Endothelial cell of umbilical vein (primary cell): ENCODE data around the gene SDHAF2. TPM values are rescaled to one million over a fixed set of nuclear protein-coding genes. Genes with fewer than 3 reads are reported as not detected.

Source experiments
- BruUV-seq: library from RNA; stranded (reverse); fragments of 400-500 nt; replicated peaks from 2 replicates; lab custom pipeline; 2021; lab: Mats Ljungman, UMichigan
- CTCF ChIA-PET: fragments of 300-600, 350-600 bp; sonication (Branson Sonifier 250); formaldehyde crosslinking; loops from one replicate; lab custom pipeline; 2021; ENCODE audit warnings: antibody characterized with exemption, inconsistent platforms; lab: Charles Lee
- POLR2A ChIA-PET: fragments of 300-600, 350-600 bp; sonication (Branson Sonifier 250); formaldehyde crosslinking; loops from one replicate; lab custom pipeline; 2021; ENCODE audit warnings: antibody characterized with exemption, inconsistent platforms; lab: Charles Lee
- DNase-seq: peaks from one replicate; pipeline ENCODE4 v3.0.0-alpha.2; 2011; ENCODE audit warnings: low read depth, low spot score
- FAIRE-seq: peaks from 2 replicates; lab custom pipeline; 2011; peaks lifted over from hg19 to GRCh38; lab: Jason Lieb, UNC
- H2AFZ ChIP-seq: 2 replicates; pipeline ENCODE4 v1.6.0; 2012; ENCODE audit warnings: low read depth, low read length, control low read depth, inconsistent platforms
- H3K27ac ChIP-seq: 2 replicates; pipeline ENCODE4 v1.5.1; 2011; ENCODE audit warnings: low read depth, mild to moderate bottlenecking, control low read depth, low read length, moderate library complexity; ENCODE audit not compliant: insufficient read depth
- H3K27me3 ChIP-seq, 2 experiments: 2 replicates each; pipeline versions ENCODE4 v1.6.0 to v1.6.1; 2011; ENCODE audit warnings: low read length in 2 of 2, mixed read lengths in 1 of 2; ENCODE audit not compliant: control insufficient read depth in 2 of 2, insufficient read depth in 2 of 2
- H3K36me3 ChIP-seq, 2 experiments: 2 replicates in 1 of 2; 3 replicates in 1 of 2; pipeline ENCODE4 v1.5.1; 2011; ENCODE audit warnings: low read length in 2 of 2, mild to moderate bottlenecking in 1 of 2, moderate library complexity in 1 of 2; ENCODE audit not compliant: control insufficient read depth in 2 of 2, insufficient read depth in 2 of 2; ENCODE audit errors: extremely low read depth in 1 of 2
- H3K4me1 ChIP-seq: 3 replicates; pipeline ENCODE4 v1.5.1; 2011; ENCODE audit warnings: mild to moderate bottlenecking, low read length; ENCODE audit not compliant: control insufficient read depth, insufficient read depth; ENCODE audit errors: extremely low read depth
- H3K4me2 ChIP-seq: 2 replicates; pipeline ENCODE4 v1.6.1; 2011; ENCODE audit warnings: low read length, control low read depth, mixed read lengths; ENCODE audit not compliant: insufficient read depth
- H3K4me3 ChIP-seq, 3 experiments: fragments of 200-600 bp in 1 of 3; sonication (generic), shearing (Covaris generic) in 1 of 3; replicated peaks in 1 of 3; 2 replicates each; pipeline ENCODE4 v1.5.1; 2011 to 2016; ENCODE audit warnings: control low read depth in 3 of 3, low read length in 3 of 3, mild to moderate bottlenecking in 2 of 3, inconsistent platforms in 1 of 3, low read depth in 1 of 3, moderate library complexity in 1 of 3; ENCODE audit not compliant: insufficient read depth in 1 of 3
- H3K79me2 ChIP-seq: 2 replicates; pipeline ENCODE4 v1.6.0; 2012; ENCODE audit warnings: low read length, inconsistent platforms; ENCODE audit not compliant: control insufficient read depth, insufficient read depth
- H3K9ac ChIP-seq: replicated peaks from 2 replicates; pipeline ENCODE3; 2011; ENCODE audit warnings: low read length, control low read depth; ENCODE audit not compliant: insufficient read depth; ENCODE audit errors: extremely low read depth
- H3K9me1 ChIP-seq: replicated peaks from 3 replicates; pipeline ENCODE4 v1.6.0; 2011; ENCODE audit warnings: mild to moderate bottlenecking, low read length; ENCODE audit not compliant: control insufficient read depth, insufficient read depth; ENCODE audit errors: extremely low read depth
- H3K9me3 ChIP-seq: replicated peaks from 2 replicates; pipeline ENCODE4 v1.5.1; 2012; ENCODE audit warnings: low read length, inconsistent platforms; ENCODE audit not compliant: control insufficient read depth, insufficient read depth
- H4K20me1 ChIP-seq: replicated peaks from 2 replicates; pipeline ENCODE3; 2011; ENCODE audit warnings: mild to moderate bottlenecking, low read length; ENCODE audit not compliant: control insufficient read depth, insufficient read depth; ENCODE audit errors: extremely low read depth
- EZH2 ChIP-seq: IDR thresholded peaks from 2 replicates; pipeline ENCODE4 v1.6.1; 2012; ENCODE audit warnings: borderline replicate concordance, low read depth, mild to moderate bottlenecking, moderate library complexity, low read length, inconsistent platforms; ENCODE audit not compliant: severe bottlenecking
- FOS ChIP-seq: IDR thresholded peaks from 2 replicates; pipeline ENCODE4 v1.6.1; 2011; ENCODE audit warnings: mild to moderate bottlenecking, low read length, moderate library complexity, borderline replicate concordance; ENCODE audit not compliant: insufficient read depth
- GATA2 ChIP-seq: IDR thresholded peaks from 2 replicates; pipeline ENCODE4 v1.7.0; 2011; ENCODE audit warnings: low read depth, mild to moderate bottlenecking, moderate library complexity, mixed read lengths, low read length; ENCODE audit not compliant: insufficient read length, insufficient read depth
- JUN ChIP-seq: IDR thresholded peaks from 2 replicates; pipeline ENCODE4 v1.6.1; 2011; ENCODE audit warnings: borderline replicate concordance, low read depth; ENCODE audit not compliant: insufficient read length, insufficient read depth
- MAX ChIP-seq: IDR thresholded peaks from 2 replicates; pipeline ENCODE4 v1.6.1; 2011; ENCODE audit not compliant: insufficient read depth, insufficient read length
- MYC ChIP-seq: IDR thresholded peaks from one replicate; pipeline ENCODE4 v1.6.1; 2011; ENCODE audit warnings: mild to moderate bottlenecking, low read depth, low read length
- POLR2A ChIP-seq: IDR thresholded peaks from 2 replicates; pipeline ENCODE4 v1.6.1; 2012; ENCODE audit warnings: low read depth, mild to moderate bottlenecking, control low read depth, low read length
- POLR2AphosphoS5 ChIP-seq: IDR thresholded peaks from 2 replicates; pipeline ENCODE4 v1.6.1; 2012; ENCODE audit warnings: low read depth, mild to moderate bottlenecking, control low read depth, low read length, moderate library complexity; ENCODE audit not compliant: insufficient read depth
- dilution Hi-C: fragments of 300-500 bp; cut with MboI; formaldehyde crosslinking; loops from one replicate; pipeline ENCODE4 v1.15.0; 2019; ENCODE audit warnings: low sequenced_read_pairs; ENCODE audit not compliant: extremely low pct_ligation_motif_present
- intact Hi-C: fragments of 100-400 bp; cut with micrococcal nuclease; formaldehyde crosslinking; loops from one replicate; pipeline ENCODE4 v1.10.0; 2022
- polyA plus RNA-seq, 4 experiments: library from polyadenylated mRNA; depleted of rRNA in 3 of 4; stranded (reverse) in 3 of 4; unstranded in 1 of 4; fragments of >200 nt; gene quantifications; 2 replicates each; pipeline versions ENCODE4 v1.2.1 to v1.2.3, GENCODE V29; 2011 to 2012; ENCODE audit warnings: missing spikeins in 1 of 4
- total RNA-seq: library from RNA; stranded (reverse); gene quantifications from 2 replicates; pipeline ENCODE4 v1.2.3, GENCODE V29; 2021
- TF ChIP-seq, protein P1 (sequence below), 2 donors: IDR thresholded peaks; 1 replicate in 1 of 2; 2 replicates in 1 of 2; pipeline ENCODE4 v1.5.1; 2011; ENCODE audit warnings: low read length in 2 of 2, mild to moderate bottlenecking in 2 of 2, moderate library complexity in 2 of 2, control low read depth in 1 of 2, inconsistent platforms in 1 of 2, low read depth in 1 of 2; ENCODE audit not compliant: insufficient read depth in 1 of 2; ENCODE audit errors: extremely low read depth in 1 of 2

SDHAF2 gene
- total and polyA plus RNA-seq, 2 donors (not counting 3 experiments of a cell fraction or from before 2014, with no cell fraction given), result 44.5 to 128 TPM

DNA sequence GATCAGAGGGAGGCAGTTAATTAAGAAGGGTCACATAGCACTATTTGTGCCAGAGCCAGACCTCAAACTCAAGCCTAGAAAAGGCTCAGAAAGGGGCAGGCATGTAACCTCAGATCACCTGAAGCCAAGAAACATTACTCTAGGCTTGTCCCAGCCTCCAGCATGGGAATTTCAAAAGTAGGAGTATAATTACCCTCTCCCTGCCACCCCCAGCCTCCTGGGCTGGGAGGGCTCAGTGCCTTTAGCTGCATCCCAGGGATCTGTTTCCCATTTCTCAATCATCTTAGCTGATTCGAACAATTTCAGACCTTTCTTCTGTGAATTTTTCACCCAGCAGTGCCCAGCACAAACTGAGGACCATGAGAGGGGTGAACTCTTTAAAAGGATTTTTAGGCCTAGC is 45.5 kb downstream of the SDHAF2 start:
- H3K9me3 ChIP-seq, result no peaks in the 10 kb centered on the region
- H3K27me3 ChIP-seq, result no peaks in the 10 kb centered on the region
- no peak for TF ChIP-seq JUN
- no peak for TF ChIP-seq POLR2AphosphoS5
- TF ChIP-seq, protein P1, sequence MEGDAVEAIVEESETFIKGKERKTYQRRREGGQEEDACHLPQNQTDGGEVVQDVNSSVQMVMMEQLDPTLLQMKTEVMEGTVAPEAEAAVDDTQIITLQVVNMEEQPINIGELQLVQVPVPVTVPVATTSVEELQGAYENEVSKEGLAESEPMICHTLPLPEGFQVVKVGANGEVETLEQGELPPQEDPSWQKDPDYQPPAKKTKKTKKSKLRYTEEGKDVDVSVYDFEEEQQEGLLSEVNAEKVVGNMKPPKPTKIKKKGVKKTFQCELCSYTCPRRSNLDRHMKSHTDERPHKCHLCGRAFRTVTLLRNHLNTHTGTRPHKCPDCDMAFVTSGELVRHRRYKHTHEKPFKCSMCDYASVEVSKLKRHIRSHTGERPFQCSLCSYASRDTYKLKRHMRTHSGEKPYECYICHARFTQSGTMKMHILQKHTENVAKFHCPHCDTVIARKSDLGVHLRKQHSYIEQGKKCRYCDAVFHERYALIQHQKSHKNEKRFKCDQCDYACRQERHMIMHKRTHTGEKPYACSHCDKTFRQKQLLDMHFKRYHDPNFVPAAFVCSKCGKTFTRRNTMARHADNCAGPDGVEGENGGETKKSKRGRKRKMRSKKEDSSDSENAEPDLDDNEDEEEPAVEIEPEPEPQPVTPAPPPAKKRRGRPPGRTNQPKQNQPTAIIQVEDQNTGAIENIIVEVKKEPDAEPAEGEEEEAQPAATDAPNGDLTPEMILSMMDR (IDR thresholded peaks at IDR 0.05; ENCODE audit: extremely low read depth in 1 of 2, insufficient read depth in 1 of 2, low read depth in 1 of 2, low read length in 2 of 2), result no peak
- no peak for TF ChIP-seq FOS
- no peak for TF ChIP-seq GATA2
- TF ChIP-seq MAX, result no peak
- no peak for TF ChIP-seq MYC
- no peak for TF ChIP-seq EZH2
- no peak for TF ChIP-seq POLR2A
- no peak overlapping the region for H3K4me3 ChIP-seq
- ChIA-PET POLR2A (no interaction called here), CTCF (interaction anchor here (0.6 to 11.5 kb wide), 6 partner anchors 11 to 885 kb away, joined by 3 to 221 read pairs (median 10); no protein-coding TSS in a partner anchor)
- H2AFZ ChIP-seq, result no peak overlapping the region
- BruUV-seq, result no TSS peak
- intact Hi-C loops, result no loop called here
- no peak overlapping the region for H3K4me2 ChIP-seq
- H4K20me1 ChIP-seq, result no peaks in the 10 kb centered on the region
- DNase-seq (no peak), FAIRE-seq (no peak)
- H3K4me1 ChIP-seq, result no peaks in the 10 kb centered on the region
- peaks cover 0 to 3% of the 10 kb centered on the region in 2 experiments for H3K36me3 ChIP-seq
- H3K79me2 ChIP-seq, result no peaks in the 10 kb centered on the region
- H3K27ac ChIP-seq, result no peak overlapping the region
- no peaks in the 10 kb centered on the region for H3K9me1 ChIP-seq
- no peak overlapping the region for H3K9ac ChIP-seq
- dilution Hi-C loops, result no loop called here
